Calu3 (cell line): Measurements from ENCODE around the gene C1QC. TPM values are rescaled to one million over a fixed set of nuclear protein-coding genes. Genes with fewer than 3 reads are reported as not detected.

Experiments
- BruUV-seq: library from RNA; stranded (reverse); fragments of 400-500 nt; replicated peaks from 2 replicates; lab custom pipeline; 2021; lab: Mats Ljungman, UMichigan
- CTCF ChIA-PET: fragments of 300-600 bp; sonication (Branson Sonifier 250); formaldehyde crosslinking; loops from one replicate; lab custom pipeline; 2022; ENCODE audit warnings: antibody characterized with exemption; lab: Charles Lee
- DNase-seq: peaks from one replicate; pipeline ENCODE4 v3.0.0; 2022
- H3K27ac Mint-ChIP-seq: one replicate; pipeline ENCODE4 v1.8.0; 2022; ENCODE audit warnings: mixed read lengths; ENCODE audit not compliant: unreplicated experiment
- H3K27me3 Mint-ChIP-seq: one replicate; pipeline ENCODE4 v1.8.0; 2022; ENCODE audit warnings: mixed read lengths; ENCODE audit not compliant: unreplicated experiment
- H3K36me3 Mint-ChIP-seq: one replicate; pipeline ENCODE4 v1.8.0; 2022; ENCODE audit warnings: mild to moderate bottlenecking, moderate library complexity, mixed read lengths; ENCODE audit not compliant: insufficient read depth, unreplicated experiment
- H3K4me1 Mint-ChIP-seq: one replicate; pipeline ENCODE4 v1.8.0; 2022; ENCODE audit warnings: mild to moderate bottlenecking, low read depth, mixed read lengths; ENCODE audit not compliant: unreplicated experiment
- H3K4me3 Mint-ChIP-seq: one replicate; pipeline ENCODE4 v1.8.0; 2022; ENCODE audit warnings: mild to moderate bottlenecking, low read depth, moderate library complexity, mixed read lengths; ENCODE audit not compliant: unreplicated experiment
- H3K9me3 Mint-ChIP-seq: one replicate; pipeline ENCODE4 v1.8.0; 2022; ENCODE audit warnings: low read depth, mixed read lengths; ENCODE audit not compliant: unreplicated experiment
- CTCF ChIP-seq: fragments of 200-600 bp; IDR thresholded peaks from one replicate; pipeline ENCODE4 v1.8.0; 2022; ENCODE audit warnings: antibody characterized with exemption; ENCODE audit not compliant: unreplicated experiment
- intact Hi-C: fragments of 100-400 bp; cut with micrococcal nuclease; formaldehyde crosslinking; loops from one replicate; pipeline ENCODE4 v1.10.0; 2022; ENCODE audit not compliant: unreplicated experiment
- total RNA-seq: library from RNA; stranded (reverse); gene quantifications from 2 replicates; pipeline ENCODE4 v1.2.3, GENCODE V29; 2022

The C1QC gene
- total RNA-seq, 1 experiment from 2014 or later = not detected

- Mint-ChIP-seq H3K36me3 (no peaks in the 10 kb centered on the region), H3K9me3 (no peaks in the 10 kb centered on the region), H3K4me3 (no peak overlapping the region), H3K4me1 (no peaks in the 10 kb centered on the region), H3K27me3 (peaks cover 91% of the 10 kb centered on the region), H3K27ac (no peak overlapping the region)
- CTCF ChIA-PET = interaction anchor here (0.6 kb wide), 2 partner anchors 18 to 639 kb away, joined by 3 to 5 read pairs; no protein-coding TSS in a partner anchor
- no peak for TF ChIP-seq CTCF
- no peak for DNase-seq
- intact Hi-C loops = no loop called here
- no TSS peak for BruUV-seq
Measured at GRCh38 chr1:22618056-22618455, 25.4 kb upstream of the C1QC start.

DNA sequence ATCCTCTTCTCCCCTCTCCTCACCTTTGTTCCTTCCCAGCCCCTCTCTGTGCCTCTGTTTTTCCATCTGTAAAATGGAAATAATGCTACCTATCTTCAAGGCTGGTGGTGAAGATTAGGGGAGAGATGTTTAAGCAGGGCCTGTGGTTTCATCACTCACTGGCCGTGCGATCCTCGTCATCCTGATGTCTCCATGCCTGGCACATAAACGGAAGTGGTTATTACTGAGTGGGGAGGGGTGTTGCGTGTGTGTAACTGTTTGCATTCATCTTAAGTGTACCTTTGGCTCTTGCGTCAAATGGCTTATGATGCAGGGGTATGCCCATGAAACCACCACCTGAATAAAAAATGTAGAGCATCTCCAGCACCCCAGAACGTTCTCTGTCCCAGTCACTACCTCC is 24.2 kb upstream of the C1QC start:
- intact Hi-C loops = no loop called here
- Mint-ChIP-seq H3K36me3 (no peaks in the 10 kb centered on the region), H3K9me3 (no peaks in the 10 kb centered on the region), H3K4me3 (no peak overlapping the region), H3K27me3 (peaks cover 91% of the 10 kb centered on the region), H3K27ac (no peak overlapping the region), H3K4me1 (no peaks in the 10 kb centered on the region)
- no peak for TF ChIP-seq CTCF
- CTCF ChIA-PET = no interaction called here
- DNase-seq = no peak
- no TSS peak for BruUV-seq

GRCh38 chr1:22619798-22620197 is 23.6 kb upstream of the C1QC start:
- Mint-ChIP-seq H3K9me3 (no peaks in the 10 kb centered on the region), H3K4me3 (no peak overlapping the region), H3K27ac (no peak overlapping the region), H3K27me3 (peaks cover 91% of the 10 kb centered on the region), H3K36me3 (no peaks in the 10 kb centered on the region), H3K4me1 (no peaks in the 10 kb centered on the region)
- no TSS peak for BruUV-seq
- no peak for TF ChIP-seq CTCF
- DNase-seq = no peak
- CTCF ChIA-PET = no interaction called here
- intact Hi-C loops = no loop called here

DNA sequence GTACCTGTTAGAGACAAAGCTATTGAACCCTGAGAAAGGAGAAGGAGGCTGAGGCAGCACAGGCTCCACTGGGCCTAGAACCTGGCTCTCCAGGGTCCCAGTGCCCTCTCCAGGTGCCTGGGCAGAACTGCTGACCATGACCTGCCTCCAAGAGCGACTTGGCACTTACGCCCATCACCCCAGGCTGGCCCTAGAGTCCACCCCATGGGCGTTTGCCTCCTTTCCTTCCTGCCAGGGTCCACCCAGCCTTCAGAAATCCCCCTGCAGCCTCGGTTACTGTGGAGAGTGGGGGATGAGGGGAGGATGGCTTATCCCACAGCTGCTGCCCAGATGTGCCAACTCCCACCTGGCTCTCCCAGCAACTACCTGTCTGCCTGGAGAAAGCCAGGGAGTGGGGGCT is 21.7 kb upstream of the C1QC start:
- peaks cover 78% of the 10 kb centered on the region for H3K27me3 Mint-ChIP-seq

More for the DNA sequence above, 21.7 kb upstream of the C1QC start:
- Mint-ChIP-seq H3K4me3 (no peak overlapping the region), H3K27ac (no peak overlapping the region), H3K9me3 (no peaks in the 10 kb centered on the region), H3K36me3 (no peaks in the 10 kb centered on the region), H3K4me1 (no peaks in the 10 kb centered on the region)
- no peak for TF ChIP-seq CTCF
- CTCF ChIA-PET = no interaction called here
- no peak for DNase-seq
- no TSS peak for BruUV-seq
- intact Hi-C loops = no loop called here
